Dermis microvascular lymphatic vessel endothelial cell (primary cell): Measurements from ENCODE around the gene MYT1. TPM values are rescaled to one million over a fixed set of nuclear protein-coding genes. Genes with fewer than 3 reads are reported as not detected.
"Not testable (repeated sequence)": the region's sequence is repeated elsewhere in the genome, so short reads cannot be mapped to it uniquely, and the experiment has no call there.

Experiments used
- DNase-seq, 2 donors: peaks; one replicate each; pipeline versions ENCODE4 v3.0.0 to v3.0.0-alpha.2; 2010; ENCODE audit warnings: low read depth in 2 of 2
- total RNA-seq: library from RNA; depleted of rRNA; stranded (reverse); fragments of >200 nt; gene quantifications from 2 replicates; pipeline ENCODE4 v1.2.1, GENCODE V29; 2014

The MYT1 gene
- total RNA-seq, 1 donor from 2014 or later, result not detected

- no peak for DNase-seq
Measured at GRCh38 chr20:64166721-64167615, 2.7 kb downstream of the MYT1 start.

- DNase-seq, result no peak
Measured at GRCh38 chr20:64167676-64168075, 3.4 kb downstream of the MYT1 start.

- DNase-seq, result no peak
Measured at GRCh38 chr20:64168381-64169090, 4.3 kb downstream of the MYT1 start.

GRCh38 chr20:64169091-64169560 lies 4.9 kb downstream of the MYT1 start:
- DNase-seq, result no peak

- no peak for DNase-seq
Measured at GRCh38 chr20:64171211-64171610, 7.0 kb downstream of the MYT1 start.

- DNase-seq, result no peak
Measured at GRCh38 chr20:64173116-64173515, 8.9 kb downstream of the MYT1 start.

GRCh38 chr20:64176551-64176950 lies 12.3 kb downstream of the MYT1 start:
- no peak for DNase-seq

GRCh38 chr20:64176971-64177370 lies 12.7 kb downstream of the MYT1 start:
- no peak for DNase-seq

GRCh38 chr20:64177384-64177783 lies 13.1 kb downstream of the MYT1 start:
- no peak for DNase-seq

GRCh38 chr20:64177787-64178186 lies 13.5 kb downstream of the MYT1 start:
- no peak for DNase-seq

GRCh38 chr20:64178925-64179324 lies 14.7 kb downstream of the MYT1 start:
- DNase-seq, result not testable (repeated sequence)

- no peak for DNase-seq
Measured at GRCh38 chr20:64179805-64180204, 15.6 kb downstream of the MYT1 start.

GRCh38 chr20:64180673-64181072 lies 16.4 kb downstream of the MYT1 start:
- DNase-seq, result no peak

- no peak for DNase-seq
Measured at GRCh38 chr20:64181391-64181790, 17.1 kb downstream of the MYT1 start.

- no peak for DNase-seq
Measured at GRCh38 chr20:64182146-64182865, 18.1 kb downstream of the MYT1 start.

GRCh38 chr20:64183313-64183712 lies 19.1 kb downstream of the MYT1 start:
- DNase-seq, result no peak

GRCh38 chr20:64184795-64185194 lies 20.5 kb downstream of the MYT1 start:
- DNase-seq, result no peak

- DNase-seq, result no peak
Measured at GRCh38 chr20:64185276-64185900, 21.1 kb downstream of the MYT1 start.

GRCh38 chr20:64186071-64186598 lies 21.9 kb downstream of the MYT1 start:
- no peak for DNase-seq

GRCh38 chr20:64187213-64187612 lies 23.0 kb downstream of the MYT1 start:
- DNase-seq, result not testable (repeated sequence)

- no peak for DNase-seq
Measured at GRCh38 chr20:64188091-64188490, 23.8 kb downstream of the MYT1 start.
